ENCODE data around the gene SCAMP2.

DNA sequence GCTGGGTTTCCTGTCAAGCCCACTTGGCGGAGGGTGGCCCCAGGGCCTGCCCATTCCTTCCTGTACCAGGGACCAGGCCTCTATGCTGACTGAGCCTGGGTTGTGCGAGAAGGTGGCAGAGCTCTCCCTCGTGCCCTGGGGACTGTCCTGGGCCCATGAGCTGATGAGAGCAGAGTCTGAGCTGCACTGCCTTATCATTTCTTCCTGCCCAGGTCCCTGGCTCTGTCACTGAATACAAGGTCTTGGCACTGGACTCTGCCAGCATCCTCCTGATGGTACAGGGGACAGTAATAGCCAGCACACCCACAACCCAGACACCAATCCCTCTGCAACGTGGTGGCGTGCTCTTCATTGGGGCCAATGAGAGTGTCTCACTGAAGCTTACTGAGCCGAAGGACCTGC lies 24.1 kb upstream of the SCAMP2 start:
- TF ChIP-seq CTCF (IDR thresholded peaks at IDR 0.05) (no peak), EZH2 (IDR thresholded peaks at IDR 0.05; ENCODE audit: borderline replicate concordance, insufficient read depth, low read depth, low read length, poor library complexity, severe bottlenecking) (no peak)

Measured in B cell (primary cell).